CD4-positive, CD25-positive, alpha-beta regulatory T cell (primary cell): Measurements from ENCODE around the gene IREB2. TPM values are rescaled to one million over a fixed set of nuclear protein-coding genes. Genes with fewer than 3 reads are reported as not detected.

Source experiments
- ATAC-seq, 2 donors: fragments of 150-1000 bp; cut with Tn5 transposase; one replicate each; pipeline ENCODE4 v1.10.0; 2021; ENCODE audit warnings: low read depth in 2 of 2, moderate number of reproducible peaks in 2 of 2, moderate library complexity in 1 of 2
- DNase-seq, 3 donors: peaks; one replicate each; pipeline versions ENCODE4 v3.0.0 to v3.0.0-alpha.2; 2012 to 2022; ENCODE audit warnings: mixed read lengths in 1 of 3
- H3K27ac ChIP-seq: one replicate; pipeline ENCODE4 v1.7.0; 2013; ENCODE audit warnings: mild to moderate bottlenecking, low read length; ENCODE audit not compliant: insufficient read depth, poor library complexity, severe bottlenecking
- H3K27me3 ChIP-seq: one replicate; pipeline ENCODE4 v1.7.0; 2013; ENCODE audit warnings: low read length; ENCODE audit not compliant: control insufficient read depth, insufficient read depth
- H3K36me3 ChIP-seq: one replicate; pipeline ENCODE4 v1.7.0; 2013; ENCODE audit warnings: mild to moderate bottlenecking, low read length, moderate library complexity; ENCODE audit not compliant: control insufficient read depth, insufficient read depth
- H3K4me1 ChIP-seq: 2 replicates; pipeline ENCODE4 v1.7.0; 2013; ENCODE audit warnings: mild to moderate bottlenecking, low read length; ENCODE audit not compliant: insufficient read depth, control insufficient read depth, poor library complexity, severe bottlenecking
- H3K4me3 ChIP-seq: one replicate; pipeline ENCODE4 v1.7.0; 2013; ENCODE audit warnings: low read depth, mild to moderate bottlenecking, low read length, moderate library complexity
- H3K9me3 ChIP-seq, 2 experiments: 1 replicate in 1 of 2; 2 replicates in 1 of 2; pipeline ENCODE4 v1.7.0; 2013; ENCODE audit warnings: low read length in 2 of 2, mild to moderate bottlenecking in 1 of 2, moderate library complexity in 1 of 2; ENCODE audit not compliant: control insufficient read depth in 2 of 2
- H3K27ac Mint-ChIP-seq, 3 donors: one replicate each; pipeline ENCODE4 v1.8.0; 2020 to 2022; ENCODE audit warnings: mild to moderate bottlenecking in 3 of 3, mixed read lengths in 3 of 3, moderate library complexity in 2 of 3
- H3K27me3 Mint-ChIP-seq: one replicate; pipeline ENCODE4 v1.8.0; 2022; ENCODE audit warnings: mild to moderate bottlenecking, mixed read lengths
- H3K36me3 Mint-ChIP-seq: one replicate; pipeline ENCODE4 v1.8.0; 2020; ENCODE audit warnings: mixed read lengths
- H3K4me1 Mint-ChIP-seq, 4 donors: one replicate each; pipeline ENCODE4 v1.8.0; 2020 to 2022; ENCODE audit warnings: mixed read lengths in 4 of 4, mild to moderate bottlenecking in 1 of 4
- H3K4me3 Mint-ChIP-seq, 4 donors: one replicate each; pipeline ENCODE4 v1.8.0; 2020 to 2022; ENCODE audit warnings: mild to moderate bottlenecking in 4 of 4, mixed read lengths in 4 of 4, moderate library complexity in 3 of 4
- H3K9me3 Mint-ChIP-seq, 7 donors: one replicate each; pipeline ENCODE4 v1.8.0; 2020 to 2022; ENCODE audit warnings: mixed read lengths in 7 of 7, mild to moderate bottlenecking in 3 of 7, moderate library complexity in 2 of 7
- polyA plus RNA-seq, 4 donors: library from polyadenylated mRNA; unstranded; fragments of 300-500 nt; fragmentation: Illumina TruSeq; gene quantifications; one replicate each; pipeline ENCODE4 v1.2.3, GENCODE V29; 2021
- total RNA-seq: library from RNA; stranded (reverse); gene quantifications from one replicate; pipeline ENCODE4 v1.2.3, GENCODE V29; 2022

Gene IREB2
- total and polyA plus RNA-seq, 5 donors from 2014 or later = 16.3 to 58.3 (median 18.7) TPM

- Mint-ChIP-seq H3K36me3 (peaks cover 36% of the 10 kb centered on the region), H3K27ac (no peak overlapping the region)
Measured at GRCh38 chr15:78449220-78449999, 11.4 kb downstream of the IREB2 start.

DNA sequence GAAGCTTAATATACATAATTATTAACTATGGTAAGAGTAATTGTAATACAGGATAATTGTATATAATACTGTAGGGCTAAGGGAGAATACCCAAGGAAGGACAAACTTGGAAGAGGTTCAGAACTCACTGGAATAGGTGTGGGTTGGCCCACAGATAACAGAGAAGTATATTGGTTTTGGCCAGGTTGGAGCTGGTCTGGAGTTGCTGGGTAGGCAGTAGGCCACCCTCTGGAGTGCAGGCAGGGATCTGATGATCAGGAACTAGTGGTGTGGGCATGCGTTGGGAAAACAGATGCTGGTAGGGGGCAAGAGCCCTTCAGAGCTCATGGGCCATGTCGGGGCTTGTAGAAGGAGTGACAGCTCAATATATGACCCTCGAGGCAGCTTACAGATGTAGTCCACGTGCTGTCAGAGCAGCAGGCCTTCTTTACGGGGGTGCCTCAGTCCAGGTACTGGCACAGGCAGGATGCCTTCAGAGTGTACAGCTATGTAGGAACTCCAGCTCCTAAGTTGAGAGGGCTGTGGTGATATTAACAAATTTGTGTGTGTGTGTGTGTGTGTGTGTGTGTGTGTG lies 12.4 kb downstream of the IREB2 start:
- Mint-ChIP-seq H3K27ac (peak overlapping the region in 1 of 3 donors; percentile 30), H3K36me3 (peaks cover 34% of the 10 kb centered on the region), H3K4me1 (peaks cover 56 to 83% (median 72%) of the 10 kb centered on the region in 4 donors), H3K9me3 (no peaks in the 10 kb centered on the region), H3K27me3 (no peaks in the 10 kb centered on the region), H3K4me3 (peak overlapping the region in 1 of 4 donors; percentile 21)
- Histone ChIP-seq H3K9me3 (no peaks in the 10 kb centered on the region), H3K36me3 (peaks cover 32% of the 10 kb centered on the region), H3K27me3 (no peaks in the 10 kb centered on the region), H3K27ac (no peak overlapping the region), H3K4me3 (no peak overlapping the region), H3K4me1 (peaks cover 25% of the 10 kb centered on the region)
- DNase-seq (no peak), ATAC-seq (no peak)

More at GRCh38 chr15:78449220-78449999, 11.4 kb downstream of the IREB2 start:
- Mint-ChIP-seq H3K9me3 (no peaks in the 10 kb centered on the region), H3K27me3 (no peaks in the 10 kb centered on the region), H3K4me1 (peaks cover 47 to 78% (median 64%) of the 10 kb centered on the region in 4 donors), H3K4me3 (no peak overlapping the region)
- no peaks in the 10 kb centered on the region for H3K27me3 ChIP-seq
- peaks cover 35% of the 10 kb centered on the region for H3K36me3 ChIP-seq
- DNase-seq = no peak
- peaks cover 15% of the 10 kb centered on the region for H3K4me1 ChIP-seq
- no peak for ATAC-seq
- no peak overlapping the region for H3K27ac ChIP-seq
- H3K9me3 ChIP-seq = no peaks in the 10 kb centered on the region
- H3K4me3 ChIP-seq = no peak overlapping the region

- H3K27ac ChIP-seq = no peak overlapping the region
- DNase-seq (no peak), ATAC-seq (no peak)
- no peaks in the 10 kb centered on the region for H3K9me3 ChIP-seq
- Mint-ChIP-seq H3K4me1 (peaks cover 67 to 84% (median 75%) of the 10 kb centered on the region in 4 donors), H3K27me3 (no peaks in the 10 kb centered on the region), H3K27ac (peak overlapping the region in 1 of 3 donors; percentile 19), H3K36me3 (peaks cover 16% of the 10 kb centered on the region), H3K4me3 (peak overlapping the region in 1 of 4 donors; percentile 36), H3K9me3 (no peaks in the 10 kb centered on the region)
- no peak overlapping the region for H3K4me3 ChIP-seq
- H3K36me3 ChIP-seq = peaks cover 15% of the 10 kb centered on the region
- H3K27me3 ChIP-seq = no peaks in the 10 kb centered on the region
- peaks cover 27% of the 10 kb centered on the region for H3K4me1 ChIP-seq
Measured at GRCh38 chr15:78452485-78452884, 14.5 kb downstream of the IREB2 start.

GRCh38 chr15:78453447-78453846 lies 15.4 kb downstream of the IREB2 start:
- H3K27ac Mint-ChIP-seq = peak overlapping the region in 1 of 3 donors; percentile 19
- no peaks in the 10 kb centered on the region for H3K27me3 Mint-ChIP-seq
- Histone ChIP-seq H3K36me3 (peaks cover 10% of the 10 kb centered on the region), H3K27ac (no peak overlapping the region), H3K4me3 (no peak overlapping the region), H3K4me1 (peaks cover 20% of the 10 kb centered on the region), H3K9me3 (no peaks in the 10 kb centered on the region), H3K27me3 (no peaks in the 10 kb centered on the region)
- H3K36me3 Mint-ChIP-seq = peaks cover 12% of the 10 kb centered on the region
- no peak for DNase-seq
- H3K4me1 Mint-ChIP-seq = peaks cover 71 to 85% (median 79%) of the 10 kb centered on the region in 4 donors
- ATAC-seq = no peak
- peak overlapping the region in 1 of 4 donors; percentile 64 for H3K4me3 Mint-ChIP-seq
- H3K9me3 Mint-ChIP-seq = no peaks in the 10 kb centered on the region

DNA sequence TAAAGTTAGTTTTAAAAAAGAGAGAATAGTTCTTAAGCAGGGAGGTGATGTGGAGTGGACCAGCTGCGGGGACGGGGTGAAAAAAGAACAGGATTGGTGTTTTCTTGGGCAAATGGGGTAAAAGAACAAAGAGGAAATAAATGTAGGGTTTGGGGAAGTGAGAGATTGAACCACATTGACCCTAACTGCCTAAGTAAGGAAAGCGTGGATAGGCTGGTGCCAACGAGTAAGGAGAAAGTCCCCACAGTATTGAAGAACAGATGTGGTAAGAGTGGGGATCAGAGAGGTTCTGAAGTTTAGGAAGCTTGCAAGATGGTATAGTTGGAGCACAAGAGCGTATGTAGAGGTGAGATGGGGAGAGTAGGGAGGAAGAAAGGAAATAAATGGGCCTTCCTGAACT lies 17.0 kb downstream of the IREB2 start:
- Histone ChIP-seq H3K4me1 (peaks cover 16% of the 10 kb centered on the region), H3K27me3 (no peaks in the 10 kb centered on the region), H3K4me3 (peak overlapping the region; percentile 21), H3K27ac (no peak overlapping the region), H3K9me3 (no peaks in the 10 kb centered on the region), H3K36me3 (peaks cover 10% of the 10 kb centered on the region)
- H3K36me3 Mint-ChIP-seq = peaks cover 7% of the 10 kb centered on the region
- no peaks in the 10 kb centered on the region for H3K27me3 Mint-ChIP-seq
- H3K27ac Mint-ChIP-seq = peak overlapping the region in 2 of 3 donors; percentile 6 to 33
- H3K9me3 Mint-ChIP-seq = no peaks in the 10 kb centered on the region
- ATAC-seq (peak in 1 of 2 donors; percentile 14), DNase-seq (no peak)
- H3K4me3 Mint-ChIP-seq = no peak overlapping the region
- peaks cover 65 to 85% (median 76%) of the 10 kb centered on the region in 4 donors for H3K4me1 Mint-ChIP-seq

DNA sequence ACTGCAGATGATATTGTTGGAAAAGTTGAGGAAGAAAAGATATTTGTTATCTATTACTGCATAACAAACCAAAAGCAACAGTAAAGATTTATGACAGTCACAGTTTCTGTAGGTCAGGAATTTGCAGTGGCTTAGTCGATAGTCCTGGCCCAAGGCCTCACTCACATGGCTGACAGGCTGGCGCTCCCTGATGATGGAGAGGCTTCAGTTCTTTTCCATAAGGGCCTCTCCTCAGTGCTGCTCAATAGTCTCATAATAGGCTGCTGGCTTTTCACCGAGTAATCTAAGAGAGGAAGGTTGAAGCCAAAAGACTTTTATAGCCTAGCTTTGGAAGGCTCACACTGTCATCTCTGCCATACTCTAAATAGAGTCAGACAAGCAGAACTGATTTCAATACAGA lies 17.7 kb downstream of the IREB2 start:
- Mint-ChIP-seq H3K27ac (peak overlapping the region; percentile 23 to 52 (median 49)), H3K4me1 (peaks cover 64 to 85% (median 74%) of the 10 kb centered on the region in 4 donors), H3K27me3 (no peaks in the 10 kb centered on the region), H3K4me3 (peak overlapping the region in 2 of 4 donors; percentile 13 to 54), H3K9me3 (no peaks in the 10 kb centered on the region), H3K36me3 (no peaks in the 10 kb centered on the region)
- ATAC-seq (no peak), DNase-seq (no peak)
- H3K4me1 ChIP-seq = peaks cover 16% of the 10 kb centered on the region
- no peaks in the 10 kb centered on the region for H3K9me3 ChIP-seq
- peak overlapping the region; percentile 7 for H3K4me3 ChIP-seq
- H3K36me3 ChIP-seq = peaks cover 4% of the 10 kb centered on the region
- no peak overlapping the region for H3K27ac ChIP-seq
- H3K27me3 ChIP-seq = no peaks in the 10 kb centered on the region

GRCh38 chr15:78456426-78456825 lies 18.4 kb downstream of the IREB2 start:
- H3K4me1 ChIP-seq = peaks cover 23% of the 10 kb centered on the region
- H3K9me3 ChIP-seq = no peaks in the 10 kb centered on the region
- DNase-seq (no peak), ATAC-seq (no peak)
- Mint-ChIP-seq H3K9me3 (no peaks in the 10 kb centered on the region), H3K4me1 (peaks cover 71 to 92% (median 81%) of the 10 kb centered on the region in 4 donors), H3K27ac (peak overlapping the region in 1 of 3 donors; percentile 52), H3K27me3 (no peaks in the 10 kb centered on the region), H3K4me3 (peak overlapping the region in 3 of 4 donors; percentile 2 to 83 (median 9)), H3K36me3 (no peaks in the 10 kb centered on the region)
- H3K36me3 ChIP-seq = peaks cover 3% of the 10 kb centered on the region
- H3K27me3 ChIP-seq = no peaks in the 10 kb centered on the region
- no peak overlapping the region for H3K4me3 ChIP-seq
- no peak overlapping the region for H3K27ac ChIP-seq
